GM10266 (cell line): ENCODE results near the gene RPS5.

Experiments
- DNase-seq: peaks from one replicate; pipeline ENCODE4 v3.0.0; 2012; ENCODE audit errors: extremely low spot score
- CTCF ChIP-seq: IDR thresholded peaks from 2 replicates; pipeline ENCODE4 v1.5.1; 2012; ENCODE audit warnings: mild to moderate bottlenecking, low read depth; ENCODE audit not compliant: control insufficient read depth, insufficient read depth; ENCODE audit errors: missing control alignments

The RPS5 gene

GRCh38 chr19:58394821-58395219 lies 7.8 kb downstream of the RPS5 start:
- no peak for DNase-seq
- no peak for TF ChIP-seq CTCF

GRCh38 chr19:58395220-58395978 lies 8.3 kb downstream of the RPS5 start, which contains the start of gene RNF225:
Gene RNF225 (plus strand): TSS chr19:58395656. CDS start chr19:58396090, 434 bp downstream.
- TF ChIP-seq CTCF = no peak
- DNase-seq = no peak

- TF ChIP-seq CTCF = no peak
- DNase-seq = no peak
Observed at GRCh38 chr19:58395979-58396627, 9.0 kb downstream of the RPS5 start.

GRCh38 chr19:58396691-58397532 lies 9.8 kb downstream of the RPS5 start:
- no peak for TF ChIP-seq CTCF
- no peak for DNase-seq

- TF ChIP-seq CTCF = no peak
- DNase-seq = peak; percentile 26
Observed at GRCh38 chr19:58397533-58398037, 10.5 kb downstream of the RPS5 start.

GRCh38 chr19:58398087-58398486 lies 11.0 kb downstream of the RPS5 start:
- no peak for DNase-seq
- TF ChIP-seq CTCF = no peak

GRCh38 chr19:58398545-58398944 lies 11.5 kb downstream of the RPS5 start:
- no peak for DNase-seq
- no peak for TF ChIP-seq CTCF
